NB4 (cell line): ENCODE results near the gene GSK3B.

Experiments
- DNase-seq: peaks from one replicate; pipeline ENCODE4 v3.0.0; 2010; ENCODE audit warnings: low read depth
- H3K4me3 ChIP-seq: one replicate; pipeline ENCODE4 v1.5.1; 2011; ENCODE audit warnings: mild to moderate bottlenecking, low read depth, low read length, moderate library complexity
- MYC ChIP-seq: IDR thresholded peaks from 2 replicates; pipeline ENCODE4 v1.6.1; 2011; ENCODE audit warnings: low read depth, low read length
- POLR2A ChIP-seq: IDR thresholded peaks from 2 replicates; pipeline ENCODE4 v1.6.1; 2011; ENCODE audit warnings: mild to moderate bottlenecking; ENCODE audit not compliant: insufficient read length; ENCODE audit errors: extremely low read depth
- TF ChIP-seq, protein P1 (sequence below): IDR thresholded peaks from 2 replicates; pipeline ENCODE4 v1.6.1; 2011; ENCODE audit warnings: low read depth, low read length
- TF ChIP-seq, protein P2 (sequence below): IDR thresholded peaks from one replicate; pipeline ENCODE4 v1.5.1; 2012; ENCODE audit warnings: low read depth, low read length

The GSK3B gene

DNA sequence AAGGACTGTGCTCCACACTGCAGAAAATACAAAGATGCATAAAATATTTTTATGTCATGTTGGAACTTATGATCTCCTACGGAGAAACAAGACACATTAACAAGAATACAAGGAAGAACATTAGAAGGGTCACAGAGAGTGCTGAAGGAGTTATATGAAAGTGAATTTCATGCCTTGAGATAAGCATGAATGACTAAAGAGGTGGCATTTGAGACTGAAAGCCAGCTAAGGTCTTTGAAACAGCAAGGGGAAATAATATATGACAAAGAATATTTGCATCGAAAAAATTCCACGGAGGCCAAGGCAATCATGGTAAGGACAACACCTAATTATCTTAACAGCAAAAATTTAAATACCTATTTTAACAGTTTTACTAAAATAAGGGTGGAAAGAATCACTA, 12.5 kb downstream of the GSK3B start:
- no peak for DNase-seq
- TF ChIP-seq POLR2A, result no peak
- TF ChIP-seq, protein P1, sequence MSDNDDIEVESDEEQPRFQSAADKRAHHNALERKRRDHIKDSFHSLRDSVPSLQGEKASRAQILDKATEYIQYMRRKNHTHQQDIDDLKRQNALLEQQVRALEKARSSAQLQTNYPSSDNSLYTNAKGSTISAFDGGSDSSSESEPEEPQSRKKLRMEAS, result no peak
- TF ChIP-seq, protein P2, sequence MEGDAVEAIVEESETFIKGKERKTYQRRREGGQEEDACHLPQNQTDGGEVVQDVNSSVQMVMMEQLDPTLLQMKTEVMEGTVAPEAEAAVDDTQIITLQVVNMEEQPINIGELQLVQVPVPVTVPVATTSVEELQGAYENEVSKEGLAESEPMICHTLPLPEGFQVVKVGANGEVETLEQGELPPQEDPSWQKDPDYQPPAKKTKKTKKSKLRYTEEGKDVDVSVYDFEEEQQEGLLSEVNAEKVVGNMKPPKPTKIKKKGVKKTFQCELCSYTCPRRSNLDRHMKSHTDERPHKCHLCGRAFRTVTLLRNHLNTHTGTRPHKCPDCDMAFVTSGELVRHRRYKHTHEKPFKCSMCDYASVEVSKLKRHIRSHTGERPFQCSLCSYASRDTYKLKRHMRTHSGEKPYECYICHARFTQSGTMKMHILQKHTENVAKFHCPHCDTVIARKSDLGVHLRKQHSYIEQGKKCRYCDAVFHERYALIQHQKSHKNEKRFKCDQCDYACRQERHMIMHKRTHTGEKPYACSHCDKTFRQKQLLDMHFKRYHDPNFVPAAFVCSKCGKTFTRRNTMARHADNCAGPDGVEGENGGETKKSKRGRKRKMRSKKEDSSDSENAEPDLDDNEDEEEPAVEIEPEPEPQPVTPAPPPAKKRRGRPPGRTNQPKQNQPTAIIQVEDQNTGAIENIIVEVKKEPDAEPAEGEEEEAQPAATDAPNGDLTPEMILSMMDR, result no peak
- TF ChIP-seq MYC, result no peak
- no peak overlapping the region for H3K4me3 ChIP-seq

DNA sequence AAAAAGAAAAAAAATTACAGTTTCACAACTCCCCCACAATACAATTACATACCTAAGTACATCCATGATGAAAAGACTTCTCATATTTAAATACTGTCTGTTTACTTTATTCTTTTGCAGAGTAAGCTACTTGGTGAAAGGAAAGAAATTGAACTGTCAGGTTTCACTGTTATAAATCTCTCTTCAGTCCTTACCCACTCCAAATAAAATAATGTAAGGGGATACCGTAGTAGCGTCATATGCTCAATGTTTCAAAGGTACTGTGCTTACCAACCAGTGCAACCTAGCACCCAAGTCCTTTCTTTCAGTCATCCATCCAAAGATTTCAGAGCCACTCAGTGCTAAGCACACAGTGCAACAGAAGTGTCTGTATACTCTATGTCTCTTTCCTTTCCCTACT, 13.4 kb downstream of the GSK3B start:
- DNase-seq, result no peak
- TF ChIP-seq, protein P1, result no peak
- TF ChIP-seq POLR2A (no peak), MYC (no peak)
- TF ChIP-seq, protein P2, result no peak
- H3K4me3 ChIP-seq, result no peak overlapping the region

DNA sequence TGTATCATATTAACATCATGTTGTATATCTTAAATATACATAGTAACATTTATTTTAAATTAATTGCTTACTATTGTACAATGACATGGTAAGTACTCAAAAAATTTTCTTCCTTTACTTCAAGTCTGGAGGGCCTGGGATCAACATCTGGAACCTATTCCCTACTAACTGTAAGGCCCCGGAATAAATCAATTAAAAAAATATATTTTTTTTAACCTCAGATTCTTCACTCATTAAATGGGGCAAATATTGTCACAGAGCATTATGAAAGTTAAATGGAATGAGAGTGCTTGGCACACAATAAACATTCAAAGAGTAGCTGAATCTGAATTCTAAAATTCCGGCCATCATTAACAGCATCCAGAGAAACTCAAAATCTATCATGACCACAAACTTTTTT, 16.5 kb downstream of the GSK3B start:
- DNase-seq, result no peak
- TF ChIP-seq, protein P2, result no peak
- TF ChIP-seq POLR2A (no peak), MYC (no peak)
- TF ChIP-seq, protein P1, result no peak

DNA sequence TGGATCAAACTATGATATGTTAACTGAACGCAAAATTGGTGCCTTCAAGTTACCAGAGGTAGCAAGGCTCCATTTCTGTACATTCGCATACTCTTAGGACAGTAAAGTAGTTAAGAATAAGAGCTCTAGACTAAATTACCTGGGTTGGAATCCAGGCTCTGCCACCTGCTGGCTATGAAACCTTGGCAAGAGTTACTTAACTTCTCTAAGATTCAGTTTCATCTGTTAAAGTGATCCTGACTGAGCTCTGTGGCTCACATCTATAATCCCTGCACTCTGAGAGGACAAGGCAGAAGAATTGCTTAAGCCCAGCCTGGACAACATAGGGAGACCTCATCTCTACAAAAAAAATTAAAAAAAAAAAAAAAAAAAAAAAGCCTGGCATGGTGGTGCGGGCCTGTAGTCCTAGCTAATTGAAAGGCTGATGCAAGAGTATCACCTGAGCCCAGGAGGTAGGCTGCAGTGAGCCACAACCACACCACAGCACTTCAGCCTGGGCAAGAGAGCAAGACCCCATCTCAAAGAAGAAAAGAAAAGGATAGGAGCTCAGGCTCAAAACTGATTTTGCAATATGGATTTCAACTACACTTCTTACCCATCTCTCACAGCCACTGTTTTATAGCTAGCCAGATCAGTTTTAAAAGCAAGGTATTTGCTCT, 21.3 kb downstream of the GSK3B start:
- TF ChIP-seq, protein P1, result no peak
- TF ChIP-seq, protein P2, result no peak
- TF ChIP-seq POLR2A (no peak), MYC (no peak)
- DNase-seq, result no peak

More for the DNA sequence above, 16.5 kb downstream of the GSK3B start:
- H3K4me3 ChIP-seq, result no peak overlapping the region

DNA sequence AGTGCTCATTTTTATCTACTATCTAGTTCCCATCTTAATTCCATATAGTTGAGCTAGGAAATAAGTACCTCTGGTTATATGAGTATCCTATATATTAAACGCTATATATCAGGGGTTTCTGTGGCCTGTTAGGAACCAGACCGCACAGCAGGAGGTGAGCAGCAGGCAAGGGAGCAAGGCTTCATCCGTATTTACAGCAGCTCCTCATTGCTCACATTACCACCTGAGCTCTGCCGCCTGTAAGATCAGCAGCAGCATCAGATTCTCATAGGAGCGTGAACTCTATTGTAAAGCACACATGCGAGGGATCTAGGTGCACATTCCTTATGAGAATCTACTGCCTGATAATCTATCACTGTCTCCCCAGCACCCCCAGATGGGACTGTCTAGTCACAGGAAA, 23.0 kb downstream of the GSK3B start:
- DNase-seq, result no peak
- TF ChIP-seq POLR2A (no peak), MYC (no peak)
- TF ChIP-seq, protein P1, result no peak
- TF ChIP-seq, protein P2, result no peak
- H3K4me3 ChIP-seq, result no peak overlapping the region

More for the DNA sequence above, 21.3 kb downstream of the GSK3B start:
- no peak overlapping the region for H3K4me3 ChIP-seq
